Neural progenitor cell (in vitro differentiated cells): ENCODE data around the gene SCAF8. TPM values are rescaled to one million over a fixed set of nuclear protein-coding genes. Genes with fewer than 3 reads are reported as not detected.

Experiments used
- DNase-seq: peaks from one replicate; pipeline ENCODE4 v3.0.0-alpha.2; 2016; ENCODE audit warnings: low spot score
- H2AFZ ChIP-seq: fragments of 200-600 bp; sonication (generic); replicated peaks from 2 replicates; pipeline ENCODE4 v1.6.1; 2016; ENCODE audit warnings: antibody characterized with exemption
- H3F3A ChIP-seq: fragments of 200-600 bp; sonication (generic); 2 replicates; pipeline ENCODE4 v1.6.1; 2016; ENCODE audit warnings: antibody characterized with exemption, low read depth
- H3K27ac ChIP-seq: fragments of 200-600 bp; sonication (generic); 2 replicates; pipeline ENCODE4 v1.5.1; 2016; ENCODE audit warnings: mild to moderate bottlenecking
- H3K27me3 ChIP-seq: fragments of 200-600 bp; sonication (generic); 2 replicates; pipeline ENCODE4 v1.6.1; 2016; ENCODE audit warnings: mild to moderate bottlenecking, moderate library complexity
- H3K36me3 ChIP-seq: fragments of 200-600 bp; sonication (generic); 2 replicates; pipeline ENCODE4 v1.5.1; 2016
- H3K4me1 ChIP-seq: fragments of 200-600 bp; sonication (generic); 2 replicates; pipeline ENCODE4 v1.6.1; 2016; ENCODE audit warnings: mixed run types
- H3K4me2 ChIP-seq: fragments of 200-600 bp; sonication (generic); 2 replicates; pipeline ENCODE4 v1.6.1; 2016
- H3K4me3 ChIP-seq: fragments of 200-600 bp; sonication (generic); 2 replicates; pipeline ENCODE4 v1.5.1; 2016
- H3K79me2 ChIP-seq: fragments of 200-600 bp; sonication (generic); 2 replicates; pipeline ENCODE4 v1.6.1; 2016; ENCODE audit warnings: low read depth
- H3K9ac ChIP-seq: fragments of 200-600 bp; sonication (generic); 2 replicates; pipeline ENCODE4 v1.6.1; 2016
- H3K9me3 ChIP-seq: fragments of 200-600 bp; sonication (generic); 2 replicates; pipeline ENCODE4 v1.5.1; 2016; ENCODE audit warnings: low read depth
- H4K20me1 ChIP-seq: fragments of 200-600 bp; sonication (generic); 2 replicates; pipeline ENCODE4 v1.6.1; 2016; ENCODE audit warnings: low read depth
- H3K27ac Mint-ChIP-seq: 3 replicates; pipeline ENCODE4 v1.8.0; 2021; ENCODE audit warnings: mixed read lengths
- H3K27me3 Mint-ChIP-seq: 2 replicates; pipeline ENCODE4 v1.8.0; 2022; ENCODE audit warnings: low read depth, mild to moderate bottlenecking, inconsistent platforms, moderate library complexity, mixed read lengths; ENCODE audit not compliant: insufficient read depth
- H3K36me3 Mint-ChIP-seq: 3 replicates; pipeline ENCODE4 v1.8.0; 2021; ENCODE audit warnings: mixed read lengths
- H3K4me1 Mint-ChIP-seq: 3 replicates; pipeline ENCODE4 v1.8.0; 2021; ENCODE audit warnings: mixed read lengths
- H3K4me3 Mint-ChIP-seq: 3 replicates; pipeline ENCODE4 v1.8.0; 2021; ENCODE audit warnings: mild to moderate bottlenecking, moderate library complexity, mixed read lengths
- H3K9me3 Mint-ChIP-seq: 3 replicates; pipeline ENCODE4 v1.8.0; 2020; ENCODE audit warnings: mixed read lengths
- CTCF ChIP-seq: fragments of 200-600 bp; sonication (generic); IDR thresholded peaks from 2 replicates; pipeline ENCODE4 v1.5.1; 2017; ENCODE audit warnings: antibody characterized with exemption, mild to moderate bottlenecking
- EZH2 ChIP-seq: fragments of 200-600 bp; sonication (generic); IDR thresholded peaks from 2 replicates; pipeline ENCODE4 v1.6.1; 2017; ENCODE audit warnings: antibody characterized with exemption, mild to moderate bottlenecking, moderate library complexity
- EZH2phosphoT487 ChIP-seq: fragments of 200-600 bp; sonication (generic); IDR thresholded peaks from 2 replicates; pipeline ENCODE4 v1.6.1; 2017; ENCODE audit warnings: antibody characterized with exemption
- total RNA-seq: library from RNA; depleted of rRNA; stranded (reverse); fragments of >200 nt; gene quantifications from 2 replicates; pipeline ENCODE4 v1.2.3, GENCODE V29; 2015; ENCODE audit warnings: low replicate concordance

SCAF8 gene
- total RNA-seq, 1 donor from 2014 or later = 62.1 TPM

GRCh38 chr6:154705471-154706113 lies 27.6 kb upstream of the SCAF8 start:
- no peak overlapping the region for H3K9ac ChIP-seq
- H4K20me1 ChIP-seq = no peaks in the 10 kb centered on the region
- no peaks in the 10 kb centered on the region for H3K27me3 ChIP-seq
- Mint-ChIP-seq H3K4me3 (no peak overlapping the region), H3K9me3 (no peaks in the 10 kb centered on the region), H3K36me3 (no peaks in the 10 kb centered on the region), H3K27me3 (peaks cover 4% of the 10 kb centered on the region), H3K27ac (no peak overlapping the region), H3K4me1 (peaks cover 15% of the 10 kb centered on the region)
- no peak for TF ChIP-seq EZH2
- peak; percentile 8 for TF ChIP-seq CTCF
- H3K79me2 ChIP-seq = no peaks in the 10 kb centered on the region
- no peak overlapping the region for H3K4me3 ChIP-seq
- peaks cover 3% of the 10 kb centered on the region for H3K4me1 ChIP-seq
- no peaks in the 10 kb centered on the region for H3K36me3 ChIP-seq
- no peak overlapping the region for H3K4me2 ChIP-seq
- peak; percentile 10 for DNase-seq
- no peaks in the 10 kb centered on the region for H3K9me3 ChIP-seq
- H3F3A ChIP-seq = no peaks in the 10 kb centered on the region
- no peak overlapping the region for H2AFZ ChIP-seq
- no peak overlapping the region for H3K27ac ChIP-seq

- Mint-ChIP-seq H3K4me3 (no peak overlapping the region), H3K27ac (peak overlapping the region; percentile 55), H3K36me3 (no peaks in the 10 kb centered on the region), H3K27me3 (peaks cover 4% of the 10 kb centered on the region), H3K4me1 (peaks cover 12% of the 10 kb centered on the region), H3K9me3 (no peaks in the 10 kb centered on the region)
- Histone ChIP-seq H3K36me3 (no peaks in the 10 kb centered on the region), H3K9me3 (no peaks in the 10 kb centered on the region), H2AFZ (no peak overlapping the region), H4K20me1 (no peaks in the 10 kb centered on the region), H3K4me3 (no peak overlapping the region), H3K4me2 (no peak overlapping the region), H3F3A (no peaks in the 10 kb centered on the region), H3K27ac (no peak overlapping the region), H3K79me2 (no peaks in the 10 kb centered on the region), H3K4me1 (peaks cover 3% of the 10 kb centered on the region), H3K9ac (no peak overlapping the region), H3K27me3 (no peaks in the 10 kb centered on the region)
- TF ChIP-seq EZH2phosphoT487 (no peak), CTCF (no peak)
- no peak for DNase-seq
Measured at GRCh38 chr6:154706389-154706788, 26.8 kb upstream of the SCAF8 start.

- peaks cover 6% of the 10 kb centered on the region for H3K27me3 Mint-ChIP-seq
- H3K9me3 ChIP-seq = no peaks in the 10 kb centered on the region
- H4K20me1 ChIP-seq = no peaks in the 10 kb centered on the region
- no peak overlapping the region for H2AFZ ChIP-seq
- H3K9ac ChIP-seq = no peak overlapping the region
- H3K4me1 Mint-ChIP-seq = peaks cover 5% of the 10 kb centered on the region
- no peak for DNase-seq
- H3K27me3 ChIP-seq = no peaks in the 10 kb centered on the region
- no peak overlapping the region for H3K27ac Mint-ChIP-seq
- TF ChIP-seq EZH2phosphoT487 = no peak
- no peak for TF ChIP-seq CTCF
- no peak for TF ChIP-seq EZH2
- no peaks in the 10 kb centered on the region for H3K36me3 Mint-ChIP-seq
- no peaks in the 10 kb centered on the region for H3K79me2 ChIP-seq
- no peak overlapping the region for H3K4me3 ChIP-seq
- H3F3A ChIP-seq = no peaks in the 10 kb centered on the region
- no peak overlapping the region for H3K27ac ChIP-seq
- H3K4me2 ChIP-seq = no peak overlapping the region
- no peaks in the 10 kb centered on the region for H3K36me3 ChIP-seq
- H3K9me3 Mint-ChIP-seq = no peaks in the 10 kb centered on the region
- H3K4me3 Mint-ChIP-seq = no peak overlapping the region
- H3K4me1 ChIP-seq = no peaks in the 10 kb centered on the region
Measured at GRCh38 chr6:154709621-154710020, 23.6 kb upstream of the SCAF8 start.
